ENCODE results near the gene LIMCH1. TPM values are rescaled to one million over a fixed set of nuclear protein-coding genes. Genes with fewer than 3 reads are reported as not detected.

The LIMCH1 gene
- total RNA-seq, 1 donor = 17.2 TPM

GRCh38 chr4:41526628-41527027, 11.3 kb upstream of the LIMCH1 start:
- no peak for DNase-seq (ENCODE audit: low read depth in 2 of 3, low spot score in 2 of 3)

- DNase-seq (ENCODE audit: low read depth in 2 of 3, low spot score in 2 of 3) = no peak
Measured at GRCh38 chr4:41528512-41529205, 9.3 kb upstream of the LIMCH1 start.

- DNase-seq (ENCODE audit: low read depth in 2 of 3, low spot score in 2 of 3) = no peak
Measured at GRCh38 chr4:41530741-41531140, 7.2 kb upstream of the LIMCH1 start.

- no peak for DNase-seq (ENCODE audit: low read depth in 2 of 3, low spot score in 2 of 3)
Measured at GRCh38 chr4:41532336-41532735, 5.6 kb upstream of the LIMCH1 start.

- no peak for DNase-seq (ENCODE audit: low read depth in 2 of 3, low spot score in 2 of 3)
Measured at GRCh38 chr4:41532882-41533281, 5.1 kb upstream of the LIMCH1 start.

GRCh38 chr4:41533680-41534079, 4.3 kb upstream of the LIMCH1 start:
- no peak for DNase-seq (ENCODE audit: low read depth in 2 of 3, low spot score in 2 of 3)

GRCh38 chr4:41534404-41534803, 3.6 kb upstream of the LIMCH1 start:
- DNase-seq (ENCODE audit: low read depth in 2 of 3, low spot score in 2 of 3) = no peak

- DNase-seq (ENCODE audit: low read depth in 2 of 3, low spot score in 2 of 3) = no peak
Measured at GRCh38 chr4:41535911-41536371, 2.0 kb upstream of the LIMCH1 start.

GRCh38 chr4:41537292-41537890, 566 bp upstream of the LIMCH1 start:
- no peak for DNase-seq (ENCODE audit: low read depth in 2 of 3, low spot score in 2 of 3)

GRCh38 chr4:41538887-41539498, 1.0 kb downstream of the LIMCH1 start:
- DNase-seq (ENCODE audit: low read depth in 2 of 3, low spot score in 2 of 3) = no peak

GRCh38 chr4:41539711-41540110, 1.8 kb downstream of the LIMCH1 start:
- no peak for DNase-seq (ENCODE audit: low read depth in 2 of 3, low spot score in 2 of 3)

GRCh38 chr4:41540687-41541086, 2.7 kb downstream of the LIMCH1 start:
- DNase-seq (ENCODE audit: low read depth in 2 of 3, low spot score in 2 of 3) = no peak

- DNase-seq (ENCODE audit: low read depth in 2 of 3, low spot score in 2 of 3) = no peak
Measured at GRCh38 chr4:41541687-41542094, 3.7 kb downstream of the LIMCH1 start.

GRCh38 chr4:41542526-41543275, 4.7 kb downstream of the LIMCH1 start:
- DNase-seq (ENCODE audit: low read depth in 2 of 3, low spot score in 2 of 3) = no peak

GRCh38 chr4:41545238-41545637, 7.3 kb downstream of the LIMCH1 start:
- no peak for DNase-seq (ENCODE audit: low read depth in 2 of 3, low spot score in 2 of 3)

GRCh38 chr4:41546638-41547037, 8.7 kb downstream of the LIMCH1 start:
- no peak for DNase-seq (ENCODE audit: low read depth in 2 of 3, low spot score in 2 of 3)

- DNase-seq (ENCODE audit: low read depth in 2 of 3, low spot score in 2 of 3) = no peak
Measured at GRCh38 chr4:41548305-41548880, 10.4 kb downstream of the LIMCH1 start.

- peak in 2 of 3 donors; percentile 12 to 48 for DNase-seq (ENCODE audit: low read depth in 2 of 3, low spot score in 2 of 3)
Measured at GRCh38 chr4:41549478-41549877, 11.5 kb downstream of the LIMCH1 start.

- DNase-seq (ENCODE audit: low read depth in 2 of 3, low spot score in 2 of 3) = peak in 2 of 3 donors; percentile 69 to 94
Measured at GRCh38 chr4:41550308-41550707, 12.4 kb downstream of the LIMCH1 start.

GRCh38 chr4:41551536-41551935, 13.6 kb downstream of the LIMCH1 start:
- DNase-seq (ENCODE audit: low read depth in 2 of 3, low spot score in 2 of 3) = no peak

- no peak for DNase-seq (ENCODE audit: low read depth in 2 of 3, low spot score in 2 of 3)
Measured at GRCh38 chr4:41554905-41555304, 16.9 kb downstream of the LIMCH1 start.
